ENCODE data around the gene FBXL22. TPM values are rescaled to one million over a fixed set of nuclear protein-coding genes. Genes with fewer than 3 reads are reported as not detected.

Gene FBXL22
- total and polyA plus RNA-seq, 2 of the 8 experiments (the other 6 are each of a cell fraction or from before 2014, with no cell fraction given): 0.09 to 0.47 TPM

DNA sequence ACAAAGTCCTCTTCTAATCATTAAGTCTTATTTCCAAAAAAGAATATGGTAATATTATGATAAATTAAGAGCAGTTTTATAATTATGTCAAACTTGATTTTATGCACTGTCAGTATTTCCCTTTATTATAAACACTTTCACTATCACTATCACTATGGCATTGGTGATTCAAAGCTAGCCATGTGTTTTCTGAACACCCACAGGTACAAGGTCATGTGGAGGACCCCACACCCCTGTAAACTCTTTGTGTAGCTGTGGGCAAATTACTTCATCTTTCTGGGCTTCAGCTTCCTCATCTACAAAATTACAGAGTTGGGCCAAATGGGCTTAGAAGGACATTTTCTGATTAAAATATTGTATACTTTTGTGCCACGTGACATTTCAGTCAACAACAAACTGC is 41.7 kb downstream of the FBXL22 start:
- ChIA-PET CTCF (ENCODE audit: partially characterized antibody) (no interaction called here), POLR2A (ENCODE audit: partially characterized antibody) (no interaction called here)
- H2AFZ ChIP-seq (ENCODE audit: low read length): no peak overlapping the region
- no peaks in the 10 kb centered on the region for H3K79me1 ChIP-seq (ENCODE audit: low read depth, low read length)
- H2BK20ac ChIP-seq (ENCODE audit: low read length): no peak overlapping the region
- WGBS, 2 experiments (ENCODE audit: extremely low coverage in 1 of 2, insufficient coverage in 1 of 2, insufficient read length in 1 of 2, insufficient replicate concordance in 2 of 2, low coverage in 1 of 2, low lambda C conversion rate in 2 of 2, missing lambda C conversion rate in 1 of 2): 83% methylated on average over 1 of the region's 1 CpG; no CpG with 5 or more reads in 1 of the 2 experiments
- no peak overlapping the region for H4K5ac ChIP-seq (ENCODE audit: insufficient read length, low read depth, low read length)
- no peak overlapping the region for H3K9ac ChIP-seq (replicated peaks in 1 of 4; ENCODE audit: extremely low read depth in 1 of 4, low read depth in 3 of 4, low read length in 3 of 4)
- DNase-seq (ENCODE audit: low read depth in 1 of 2, low spot score in 2 of 2) (no peak), FAIRE-seq (no peak)
- no peak overlapping the region for H2BK12ac ChIP-seq (ENCODE audit: low read depth, low read length)
- H4K91ac ChIP-seq (replicated peaks; ENCODE audit: insufficient read length, low read length): no peak overlapping the region
- H3K4me2 ChIP-seq (ENCODE audit: insufficient read depth in 1 of 2, low read depth in 2 of 2, low read length in 2 of 2): no peak overlapping the region
- no peaks in the 10 kb centered on the region for H3K27me3 ChIP-seq (replicated peaks in 1 of 4; ENCODE audit: control insufficient read depth in 3 of 4, extremely low read depth in 1 of 4, insufficient read depth in 3 of 4, low read length in 3 of 4)
- H3K23ac ChIP-seq (ENCODE audit: insufficient read length): no peak overlapping the region
- H3K4me1 ChIP-seq (replicated peaks in 1 of 4; ENCODE audit: control insufficient read depth in 3 of 4, insufficient read depth in 4 of 4, low read length in 3 of 4): no peaks in the 10 kb centered on the region
- peaks cover 2 to 51% (median 26%) of the 10 kb centered on the region in 4 experiments; a peak in 7 of 8 replicates for H3K36me3 ChIP-seq (ENCODE audit: control insufficient read depth in 2 of 4, insufficient read depth in 4 of 4, low read length in 3 of 4)
- no peak overlapping the region for H3K56ac ChIP-seq (replicated peaks; ENCODE audit: insufficient read length, low read depth, low read length)
- no peak overlapping the region for H2AK5ac ChIP-seq (ENCODE audit: low read depth, low read length)
- no peak overlapping the region for H4K8ac ChIP-seq (ENCODE audit: extremely low read depth, insufficient read depth, low read length)
- no peaks in the 10 kb centered on the region for H3K23me2 ChIP-seq (ENCODE audit: low read depth, low read length)
- H2BK120ac ChIP-seq (replicated peaks; ENCODE audit: low read depth, low read length): no peak overlapping the region
- H3K4me3 ChIP-seq (ENCODE audit: extremely low read depth in 1 of 4, insufficient read depth in 2 of 4, low read depth in 3 of 4, low read length in 4 of 4): no peak overlapping the region
- H3K18ac ChIP-seq (ENCODE audit: extremely low read depth, low read length): no peak overlapping the region
- H2BK5ac ChIP-seq (ENCODE audit: low read depth, low read length): no peak overlapping the region
- H3K79me2 ChIP-seq (ENCODE audit: control insufficient read depth in 1 of 2, insufficient read depth in 2 of 2, low read length in 2 of 2): no peaks in the 10 kb centered on the region
- H3K9me3 ChIP-seq (ENCODE audit: insufficient read depth in 2 of 2, low read depth in 1 of 2, low read length in 1 of 2): no peaks in the 10 kb centered on the region
- no peaks in the 10 kb centered on the region for H4K20me1 ChIP-seq (replicated peaks in 1 of 2; ENCODE audit: control insufficient read depth in 1 of 2, insufficient read depth in 2 of 2, low read length in 2 of 2)
- no peak overlapping the region for H3K14ac ChIP-seq (ENCODE audit: insufficient read length)
- no peak overlapping the region for H3K4ac ChIP-seq (replicated peaks; ENCODE audit: insufficient read length, low read depth, low read length)
- TF ChIP-seq NANOG (IDR thresholded peaks at IDR 0.05; ENCODE audit: insufficient read depth, low read depth, low read length, poor library complexity, severe bottlenecking) (no peak), BRCA1 (IDR thresholded peaks at IDR 0.05; ENCODE audit: low read depth, low read length) (no peak), BACH1 (IDR thresholded peaks at IDR 0.05; ENCODE audit: low read length) (no peak), CREB1 (IDR thresholded peaks at IDR 0.05) (no peak), TAF1 (IDR thresholded peaks at IDR 0.05; ENCODE audit: low read depth, low read length) (no peak), SAP30 (IDR thresholded peaks at IDR 0.05; ENCODE audit: insufficient read depth, insufficient replicate concordance, low read length) (no peak), RXRA (IDR thresholded peaks at IDR 0.05; ENCODE audit: insufficient read depth, low read depth, low read length) (no peak), FOSL1 (IDR thresholded peaks at IDR 0.05; ENCODE audit: insufficient read depth, low read depth, low read length) (no peak), CTBP2 (IDR thresholded peaks at IDR 0.05; ENCODE audit: borderline replicate concordance, insufficient read depth, insufficient read length, low read length) (no peak)
- TF ChIP-seq, protein P1, sequence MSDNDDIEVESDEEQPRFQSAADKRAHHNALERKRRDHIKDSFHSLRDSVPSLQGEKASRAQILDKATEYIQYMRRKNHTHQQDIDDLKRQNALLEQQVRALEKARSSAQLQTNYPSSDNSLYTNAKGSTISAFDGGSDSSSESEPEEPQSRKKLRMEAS (IDR thresholded peaks at IDR 0.05): no peak
- H2BK15ac ChIP-seq (ENCODE audit: low read length): no peak overlapping the region
- H3K27ac ChIP-seq (ENCODE audit: low read depth, low read length): no peak overlapping the region

All from H1 (cell line).